Hematopoietic multipotent progenitor cell treated with erythropoietin and hydrocortisone succinate and interleukin-3 and kit ligand, for 6 days (in vitro differentiated cells): ENCODE results near the gene XRN2.
A peak's percentile ranks its signal among the peaks of the same experiment; 100 is the strongest.

ENCODE experiments used
- DNase-seq: peaks from one replicate; pipeline ENCODE4 v3.0.0-alpha.2; 2015

XRN2 gene

DNA sequence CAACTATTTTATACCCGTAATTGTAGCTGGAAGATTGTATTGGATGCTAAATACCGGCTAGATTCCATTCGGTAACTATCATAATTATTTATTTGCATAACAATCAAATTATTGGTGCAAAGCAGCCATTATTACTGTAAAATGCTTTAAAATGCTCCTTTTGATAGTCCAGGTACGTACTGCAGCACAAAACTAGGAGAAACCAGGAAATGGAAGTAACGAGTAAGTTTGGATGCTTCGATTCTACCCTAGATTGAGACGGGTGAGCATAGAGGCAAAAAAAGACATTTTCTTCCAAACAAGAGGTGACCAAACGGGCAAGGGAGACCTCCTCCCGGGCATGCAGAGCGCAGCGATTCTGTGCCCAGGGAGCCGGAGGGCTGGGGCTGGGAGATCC, 469 bp upstream of the XRN2 start:
- no peak for DNase-seq

DNA sequence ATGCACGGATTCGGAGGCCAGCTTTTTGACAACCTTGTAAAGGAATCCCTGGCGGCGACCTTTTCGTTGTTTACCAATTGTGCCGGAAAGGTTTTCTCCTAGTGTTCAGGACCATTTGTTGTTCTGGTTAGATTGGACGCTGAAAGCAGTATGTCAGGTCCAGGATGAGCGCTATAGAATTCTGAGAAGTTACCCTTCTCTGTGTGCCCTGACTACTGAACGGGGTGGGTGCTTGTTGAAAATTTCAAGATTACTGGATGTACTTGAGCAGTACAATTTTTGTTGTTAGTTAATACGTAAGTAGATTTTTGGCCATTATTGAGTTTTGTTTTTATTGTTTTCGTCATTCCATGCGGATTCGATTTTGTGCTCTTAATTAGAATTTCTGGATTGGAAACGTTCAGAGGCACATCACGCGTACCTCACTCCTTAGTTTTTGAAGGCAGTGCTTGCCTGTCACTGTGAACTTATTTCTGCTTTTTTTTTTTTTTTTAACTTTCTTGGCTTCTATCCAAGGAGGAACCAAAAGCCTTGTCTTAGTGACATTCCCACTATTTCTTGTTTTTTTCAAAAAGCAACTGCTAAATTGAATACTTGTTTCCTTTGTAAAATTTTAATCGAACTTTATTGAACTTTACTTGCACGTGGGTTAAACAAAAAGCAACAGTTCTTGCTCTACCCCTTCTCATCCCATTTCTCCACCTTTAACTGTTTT, 898 bp downstream of the XRN2 start:
- peak; percentile 57 for DNase-seq

- no peak for DNase-seq
Measured at GRCh38 chr20:21308340-21308739, 5.2 kb downstream of the XRN2 start.

- DNase-seq = no peak
Measured at GRCh38 chr20:21309678-21310467, 6.7 kb downstream of the XRN2 start.

- no peak for DNase-seq
Measured at GRCh38 chr20:21312813-21313474, 9.8 kb downstream of the XRN2 start.

GRCh38 chr20:21315138-21315537, 12.0 kb downstream of the XRN2 start:
- peak; percentile 80 for DNase-seq

GRCh38 chr20:21322083-21322710, 19.1 kb downstream of the XRN2 start:
- DNase-seq = no peak

DNA sequence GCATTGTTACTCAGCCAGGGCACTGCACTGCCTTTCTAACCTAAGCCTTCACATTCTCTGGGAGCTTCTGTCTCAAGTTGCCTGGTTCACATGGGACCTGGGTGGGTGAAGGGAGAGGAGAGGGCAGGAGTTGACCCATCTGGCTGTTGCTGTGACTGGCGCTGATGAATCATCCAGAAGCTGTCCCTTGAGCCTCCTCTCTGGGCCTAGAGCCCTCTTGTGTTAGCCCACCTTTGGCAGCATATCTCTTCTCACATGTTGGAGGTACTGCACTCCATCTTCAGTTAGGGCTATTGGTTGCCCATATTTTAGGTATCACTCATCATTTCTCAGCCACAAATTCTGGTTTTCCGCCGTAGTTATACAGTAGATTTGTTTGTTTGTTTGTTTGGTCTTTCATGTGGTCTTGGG, 19.8 kb downstream of the XRN2 start:
- peak; percentile 14 for DNase-seq

- peak; percentile 42 for DNase-seq
Measured at GRCh38 chr20:21323640-21324039, 20.5 kb downstream of the XRN2 start.

GRCh38 chr20:21324126-21324525, 21.0 kb downstream of the XRN2 start:
- no peak for DNase-seq

DNA sequence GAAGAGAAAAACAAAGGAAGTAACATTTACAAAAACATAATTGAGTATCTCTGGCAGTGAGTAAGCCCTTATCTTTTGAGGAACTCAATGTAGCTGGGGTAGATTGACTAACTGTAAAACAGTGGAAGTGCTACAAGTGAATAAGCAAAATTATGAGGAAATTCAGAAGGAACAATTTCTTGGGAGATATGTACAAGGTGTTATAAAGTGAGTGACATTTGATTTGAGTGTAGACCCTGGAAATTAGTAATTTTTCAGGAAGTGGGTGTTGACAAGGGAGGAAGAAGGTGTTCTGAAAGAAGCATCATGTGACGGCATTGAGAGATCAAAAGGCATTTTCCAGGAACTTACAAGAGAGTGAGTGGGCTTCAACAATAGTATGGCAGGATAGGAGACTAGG, 22.2 kb downstream of the XRN2 start:
- peak; percentile 64 for DNase-seq

- peak; percentile 25 for DNase-seq
Measured at GRCh38 chr20:21326700-21327099, 23.6 kb downstream of the XRN2 start.

- DNase-seq = no peak
Measured at GRCh38 chr20:21336455-21337151, 33.5 kb downstream of the XRN2 start.

DNA sequence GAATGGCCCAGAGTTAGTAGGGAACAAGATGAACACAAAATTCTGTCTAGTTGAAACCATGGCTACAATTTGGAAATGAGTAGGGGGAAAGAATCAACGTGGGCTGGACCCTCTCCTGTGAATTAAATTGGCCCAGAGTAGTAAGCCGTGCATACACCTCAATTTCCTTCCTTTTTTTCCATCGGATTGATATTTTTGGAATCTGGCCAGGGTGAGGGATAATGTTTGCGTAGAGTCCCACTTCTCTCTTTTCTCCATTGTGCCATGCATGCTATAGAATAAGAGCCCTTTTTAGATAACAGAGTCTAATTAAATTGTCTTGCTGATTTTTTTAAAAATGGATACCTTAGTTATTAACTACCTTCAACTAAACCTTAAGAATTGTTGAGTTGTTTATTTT, 35.2 kb downstream of the XRN2 start:
- no peak for DNase-seq

DNA sequence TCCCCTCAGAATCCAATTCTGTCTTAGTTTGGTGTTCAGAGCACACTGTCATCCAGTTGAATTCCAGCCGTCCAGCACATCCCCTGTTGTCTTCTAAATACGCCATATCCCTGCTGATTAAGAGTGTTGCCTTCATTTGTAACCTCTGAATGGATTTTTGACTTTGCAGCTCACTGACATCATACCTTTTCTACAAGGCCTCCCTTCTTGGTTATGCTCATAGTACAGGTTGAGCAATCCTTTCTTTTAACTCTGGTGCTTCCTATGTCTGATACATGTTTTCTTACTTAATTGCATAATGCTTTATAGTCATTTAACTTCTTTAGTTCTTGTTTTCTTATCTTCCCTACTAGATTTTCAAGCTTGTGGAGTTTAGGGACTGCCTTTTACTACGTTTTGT, 36.4 kb downstream of the XRN2 start:
- peak; percentile 28 for DNase-seq

GRCh38 chr20:21340991-21341697, 38.0 kb downstream of the XRN2 start:
- DNase-seq = no peak

GRCh38 chr20:21342656-21343345, 39.7 kb downstream of the XRN2 start:
- no peak for DNase-seq

DNA sequence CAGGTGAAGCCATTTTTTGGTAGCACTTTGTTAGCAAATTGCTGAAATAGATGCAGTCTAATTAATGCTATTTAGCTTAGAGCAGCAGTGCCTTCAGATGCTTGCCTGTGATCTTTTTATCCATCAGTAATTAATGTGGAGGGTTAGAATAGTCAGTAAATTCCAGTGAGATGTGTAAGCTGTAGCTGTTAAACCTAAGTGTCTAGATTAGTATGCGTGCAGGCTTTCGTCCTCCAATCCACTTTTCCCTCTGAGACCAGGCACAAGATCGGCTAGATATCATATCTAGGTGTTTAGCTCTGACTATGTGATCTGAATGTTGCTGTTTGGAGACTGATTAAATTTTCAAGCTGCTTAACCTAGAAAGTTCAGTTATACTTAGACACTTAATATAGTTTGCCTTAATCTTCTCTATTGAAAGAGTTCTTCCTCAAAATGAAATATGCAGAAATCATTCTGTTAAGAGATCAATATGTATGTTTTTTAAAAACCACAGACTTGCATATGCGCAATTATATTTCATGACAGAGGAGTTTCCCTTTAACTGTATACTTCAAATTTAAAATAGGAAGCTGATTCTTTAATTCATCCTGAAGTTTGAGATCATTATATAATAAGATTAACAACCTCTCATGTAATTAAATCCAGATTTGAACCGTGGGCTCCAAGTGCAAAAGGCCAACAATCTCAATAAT, 41.2 kb downstream of the XRN2 start:
- no peak for DNase-seq

GRCh38 chr20:21344961-21345360, 41.8 kb downstream of the XRN2 start:
- no peak for DNase-seq

- DNase-seq = peak; percentile 18
Measured at GRCh38 chr20:21352703-21353102, 49.6 kb downstream of the XRN2 start.

DNA sequence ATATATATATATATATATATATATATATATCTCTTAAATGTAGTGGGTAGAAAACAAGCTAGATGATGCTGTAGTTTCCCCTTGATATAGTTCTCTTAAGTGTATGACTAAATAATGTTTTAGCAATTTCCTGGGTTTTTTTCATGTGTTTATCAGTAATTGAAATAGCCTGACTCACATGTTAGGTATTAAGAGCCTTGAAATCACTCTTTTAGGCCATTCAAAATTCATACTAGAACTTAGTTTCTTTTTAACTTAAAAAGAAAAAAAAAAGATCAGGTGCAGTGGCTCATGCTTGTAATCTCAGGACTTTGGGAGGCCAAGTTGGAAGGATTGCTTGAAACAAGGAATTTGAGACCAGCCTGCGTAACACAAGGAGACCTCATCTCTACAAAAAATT, 50.1 kb downstream of the XRN2 start:
- no peak for DNase-seq
